ENCODE results near the gene RGS13. TPM values are rescaled to one million over a fixed set of nuclear protein-coding genes. Genes with fewer than 3 reads are reported as not detected.

RGS13 gene
- total and polyA plus RNA-seq, 2 experiments from 2014 or later = not detected

GRCh38 chr1:192631749-192632148 lies 4.2 kb upstream of the RGS13 start:
- no peaks in the 10 kb centered on the region for H3K36me3 Mint-ChIP-seq (ENCODE audit: low read depth)
- H3K27me3 Mint-ChIP-seq (ENCODE audit: insufficient read depth, low read depth, poor library complexity) = no peaks in the 10 kb centered on the region
- H3K4me1 Mint-ChIP-seq = peaks cover 12% of the 10 kb centered on the region
- no peak overlapping the region for H3K27ac ChIP-seq (ENCODE audit: low read depth)
- H3K36me3 ChIP-seq (ENCODE audit: insufficient read depth) = no peaks in the 10 kb centered on the region
- H3K27me3 ChIP-seq (ENCODE audit: insufficient read depth) = no peaks in the 10 kb centered on the region
- no peaks in the 10 kb centered on the region for H3F3A ChIP-seq (replicated peaks; ENCODE audit: low read depth)
- no peaks in the 10 kb centered on the region for H3K79me2 ChIP-seq (replicated peaks; ENCODE audit: insufficient read depth)
- no peaks in the 10 kb centered on the region for H3K9me2 ChIP-seq (ENCODE audit: insufficient read depth)
- no peaks in the 10 kb centered on the region for H4K20me1 ChIP-seq (replicated peaks; ENCODE audit: insufficient read depth)
- no peaks in the 10 kb centered on the region for H3K9me3 Mint-ChIP-seq
- DNase-seq (ENCODE audit: low spot score) (no peak), ATAC-seq (no peak)
- H3K4me2 ChIP-seq = no peak overlapping the region
- TF ChIP-seq ZNF462 (CRISPR knock-in tag; IDR thresholded peaks at IDR 0.05) (no peak), REST (IDR thresholded peaks at IDR 0.05; ENCODE audit: unreplicated experiment) (no peak), EZH2phosphoT487 (IDR thresholded peaks at IDR 0.05; ENCODE audit: unreplicated experiment) (no peak), ZNF331 (CRISPR knock-in tag; IDR thresholded peaks at IDR 0.05; ENCODE audit: low read depth) (no peak), STAT1 (IDR thresholded peaks at IDR 0.05; ENCODE audit: unreplicated experiment) (no peak), EZH2 (IDR thresholded peaks at IDR 0.05; ENCODE audit: low read depth, unreplicated experiment) (no peak), JUNB (IDR thresholded peaks at IDR 0.05; ENCODE audit: unreplicated experiment) (no peak), ZNF114 (CRISPR knock-in tag; IDR thresholded peaks at IDR 0.05) (no peak), POLR2AphosphoS5 (IDR thresholded peaks at IDR 0.05; ENCODE audit: low read depth) (no peak), NANOG (IDR thresholded peaks at IDR 0.05; ENCODE audit: borderline replicate concordance) (no peak), CTCF (conservative IDR thresholded peaks at IDR 0.05; ENCODE audit: low read depth in 2 of 2) (no peak)
- no peak overlapping the region for H3K4me3 Mint-ChIP-seq
- H3K4me1 ChIP-seq (ENCODE audit: insufficient read depth) = no peaks in the 10 kb centered on the region
- no peak overlapping the region for H3K4me3 ChIP-seq
- H3K27ac Mint-ChIP-seq = no peak overlapping the region
- no peak overlapping the region for H2AFZ ChIP-seq
